Ovary (tissue), 3 donors: ENCODE results near the gene PRG2.

ENCODE experiments used
- CTCF ChIP-seq, 3 donors: fragments of 450-650 bp in 2 of 3; fragments of 200-600 bp in 1 of 3; IDR thresholded peaks; one replicate each; pipeline versions ENCODE4 v1.5.1 to v1.8.0; 2016 to 2022; ENCODE audit warnings: antibody characterized with exemption in 3 of 3, mild to moderate bottlenecking in 1 of 3
- EP300 ChIP-seq: sonication (generic); formaldehyde crosslinking; IDR thresholded peaks from one replicate; pipeline ENCODE4 v1.6.1; 2017; ENCODE audit warnings: antibody characterized with exemption
- POLR2A ChIP-seq: fragments of 450-650 bp; IDR thresholded peaks from one replicate; pipeline ENCODE4 v1.6.1; 2017; ENCODE audit warnings: antibody characterized with exemption, mild to moderate bottlenecking, moderate library complexity
- donor health status: DM: no; HTN: no; CAD: no.

GRCh38 chr11:57353852-57354251 lies 36.6 kb downstream of the PRG2 start:
- TF ChIP-seq CTCF (IDR thresholded peaks at IDR 0.05) (no peak), EP300 (no peak), POLR2A (no peak)
